ENCODE results near the gene HAUS5. TPM values are rescaled to one million over a fixed set of nuclear protein-coding genes. Genes with fewer than 3 reads are reported as not detected.

The HAUS5 gene
- total RNA-seq, 2 experiments from 2014 or later: 58.1 to 61.5 TPM

DNA sequence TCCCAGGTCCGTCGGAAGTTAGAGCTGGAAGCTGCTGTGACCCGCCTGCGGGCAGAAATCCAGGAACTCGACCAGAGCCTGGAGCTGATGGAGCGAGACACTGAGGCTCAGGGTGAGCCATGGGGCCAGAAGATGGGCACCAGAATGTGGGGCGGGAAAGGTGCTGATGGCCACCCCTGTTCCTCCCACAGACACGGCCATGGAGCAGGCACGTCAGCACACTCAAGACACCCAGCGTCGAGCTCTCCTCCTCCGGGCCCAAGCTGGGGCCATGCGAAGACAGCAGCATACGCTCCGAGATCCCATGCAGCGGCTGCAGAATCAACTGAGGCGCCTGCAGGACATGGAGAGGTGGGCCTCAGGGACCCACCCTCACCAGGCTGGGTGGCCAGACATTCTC lies 2.5 kb downstream of the HAUS5 start:
- ChIA-PET CTCF (ENCODE audit: unreplicated experiment) (no interaction called here), POLR2A (no interaction called here)
- H3K36me3 ChIP-seq (ENCODE audit: insufficient read depth, low read length): peaks cover 27% of the 10 kb centered on the region; the same call in 1 of the 2 replicates
- no peaks in the 10 kb centered on the region for H3K9me3 ChIP-seq (ENCODE audit: low read length)
- H3K4me3 ChIP-seq (ENCODE audit: low read depth, low read length, poor library complexity, severe bottlenecking): no peak overlapping the region
- BruUV-seq (replicated peaks): no TSS peak
- TF ChIP-seq, protein P1, sequence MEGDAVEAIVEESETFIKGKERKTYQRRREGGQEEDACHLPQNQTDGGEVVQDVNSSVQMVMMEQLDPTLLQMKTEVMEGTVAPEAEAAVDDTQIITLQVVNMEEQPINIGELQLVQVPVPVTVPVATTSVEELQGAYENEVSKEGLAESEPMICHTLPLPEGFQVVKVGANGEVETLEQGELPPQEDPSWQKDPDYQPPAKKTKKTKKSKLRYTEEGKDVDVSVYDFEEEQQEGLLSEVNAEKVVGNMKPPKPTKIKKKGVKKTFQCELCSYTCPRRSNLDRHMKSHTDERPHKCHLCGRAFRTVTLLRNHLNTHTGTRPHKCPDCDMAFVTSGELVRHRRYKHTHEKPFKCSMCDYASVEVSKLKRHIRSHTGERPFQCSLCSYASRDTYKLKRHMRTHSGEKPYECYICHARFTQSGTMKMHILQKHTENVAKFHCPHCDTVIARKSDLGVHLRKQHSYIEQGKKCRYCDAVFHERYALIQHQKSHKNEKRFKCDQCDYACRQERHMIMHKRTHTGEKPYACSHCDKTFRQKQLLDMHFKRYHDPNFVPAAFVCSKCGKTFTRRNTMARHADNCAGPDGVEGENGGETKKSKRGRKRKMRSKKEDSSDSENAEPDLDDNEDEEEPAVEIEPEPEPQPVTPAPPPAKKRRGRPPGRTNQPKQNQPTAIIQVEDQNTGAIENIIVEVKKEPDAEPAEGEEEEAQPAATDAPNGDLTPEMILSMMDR (conservative IDR thresholded peaks at IDR 0.05; ENCODE audit: low read length): no peak
- TF ChIP-seq EZH2phosphoT487 (IDR thresholded peaks at IDR 0.05; ENCODE audit: borderline replicate concordance, low read depth, low read length): no peak
- DNase-seq (ENCODE audit: low spot score): no peak
- H4K20me1 ChIP-seq (ENCODE audit: insufficient read depth, low read length): no peaks in the 10 kb centered on the region
- peaks cover 23% of the 10 kb centered on the region for H3K4me1 ChIP-seq (ENCODE audit: insufficient read depth, low read length, poor library complexity, severe bottlenecking)
- no peaks in the 10 kb centered on the region for H3K9me2 ChIP-seq (ENCODE audit: insufficient read depth, low read length)
- no peak overlapping the region for H3K27ac ChIP-seq (ENCODE audit: low read depth, low read length, poor library complexity, severe bottlenecking)
- no peak overlapping the region for H3K4me2 ChIP-seq (ENCODE audit: low read length)
- no peak overlapping the region for H2AFZ ChIP-seq (ENCODE audit: low read length)
- intact Hi-C loops (cut with micrococcal nuclease; ENCODE audit: unreplicated experiment): no loop called here
- peaks cover 8% of the 10 kb centered on the region for H3K79me2 ChIP-seq (ENCODE audit: insufficient read depth, low read depth, low read length)

DNA sequence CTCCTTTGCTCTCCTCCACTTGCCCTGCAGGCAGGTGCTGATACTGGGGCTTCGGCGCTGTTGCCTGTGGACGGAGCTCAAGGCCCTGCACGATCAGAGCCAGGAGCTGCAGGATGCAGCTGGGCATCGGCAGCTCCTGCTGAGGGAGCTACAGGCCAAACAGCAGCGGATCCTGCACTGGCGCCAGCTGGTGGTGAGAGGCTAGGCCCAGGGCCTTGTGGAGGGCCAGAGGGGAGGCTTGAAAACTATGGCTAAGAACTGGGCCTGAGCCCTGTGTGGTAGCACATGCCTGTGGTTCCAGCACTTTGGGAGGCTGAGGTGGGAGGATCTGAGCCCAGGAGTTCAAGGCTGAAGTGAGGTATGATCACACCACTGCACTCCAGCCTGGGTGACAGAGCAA lies 6.3 kb downstream of the HAUS5 start:
- CTCF ChIA-PET (ENCODE audit: unreplicated experiment): no interaction called here
- POLR2A ChIA-PET: no interaction called here

DNA sequence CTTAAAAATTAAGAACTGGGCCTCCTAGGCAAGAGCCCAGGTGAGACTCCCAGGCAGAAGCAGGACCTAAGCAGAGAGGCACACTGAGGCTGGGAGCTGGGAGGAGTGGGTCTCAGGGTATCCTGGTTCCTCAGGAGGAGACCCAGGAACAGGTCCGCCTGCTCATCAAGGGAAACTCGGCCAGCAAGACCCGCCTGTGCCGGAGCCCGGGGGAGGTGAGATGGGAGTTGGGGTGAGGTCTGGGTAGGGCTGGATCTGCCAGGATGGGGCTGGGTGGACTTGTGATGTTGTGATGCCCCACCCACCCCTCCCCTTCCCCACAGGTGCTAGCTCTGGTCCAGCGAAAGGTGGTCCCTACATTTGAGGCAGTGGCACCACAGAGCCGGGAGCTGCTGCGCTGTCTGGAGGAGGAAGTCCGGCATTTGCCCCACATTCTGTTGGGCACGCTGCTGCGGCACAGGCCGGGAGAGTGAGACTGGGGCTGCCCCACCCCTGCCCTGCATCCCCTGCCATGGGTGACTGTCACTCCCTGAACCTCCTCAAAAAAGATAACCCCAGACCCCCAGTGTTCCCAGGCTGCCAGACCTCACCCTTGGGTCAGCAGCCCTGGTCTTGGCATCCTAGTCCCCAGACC lies 6.9 kb downstream of the HAUS5 start:
- H3K36me3 ChIP-seq (ENCODE audit: insufficient read depth, low read length): peaks cover 35% of the 10 kb centered on the region; the same call in 1 of the 2 replicates
- DNase-seq (ENCODE audit: low spot score): no peak
- H3K9me2 ChIP-seq (ENCODE audit: insufficient read depth, low read length): no peaks in the 10 kb centered on the region
- no peak overlapping the region for H3K4me3 ChIP-seq (ENCODE audit: low read depth, low read length, poor library complexity, severe bottlenecking)
- no peak for TF ChIP-seq EZH2phosphoT487 (IDR thresholded peaks at IDR 0.05; ENCODE audit: borderline replicate concordance, low read depth, low read length)
- TF ChIP-seq, protein P1 (conservative IDR thresholded peaks at IDR 0.05; ENCODE audit: low read length): no peak
- BruUV-seq (replicated peaks): no TSS peak
- intact Hi-C loops (cut with micrococcal nuclease; ENCODE audit: unreplicated experiment): no loop called here
- H3K27ac ChIP-seq (ENCODE audit: low read depth, low read length, poor library complexity, severe bottlenecking): no peak overlapping the region
- no peak overlapping the region for H3K4me2 ChIP-seq (ENCODE audit: low read length)
- H3K9me3 ChIP-seq (ENCODE audit: low read length): no peaks in the 10 kb centered on the region
- POLR2A ChIA-PET: no interaction called here
- H3K79me2 ChIP-seq (ENCODE audit: insufficient read depth, low read depth, low read length): no peaks in the 10 kb centered on the region
- H4K20me1 ChIP-seq (ENCODE audit: insufficient read depth, low read length): no peaks in the 10 kb centered on the region
- CTCF ChIA-PET (ENCODE audit: unreplicated experiment): no interaction called here
- H2AFZ ChIP-seq (ENCODE audit: low read length): no peak overlapping the region
- H3K4me1 ChIP-seq (ENCODE audit: insufficient read depth, low read length, poor library complexity, severe bottlenecking): no peaks in the 10 kb centered on the region

More for the DNA sequence above, 6.3 kb downstream of the HAUS5 start:
- Histone ChIP-seq H3K9me2 (ENCODE audit: insufficient read depth, low read length) (no peaks in the 10 kb centered on the region), H3K9me3 (ENCODE audit: low read length) (no peaks in the 10 kb centered on the region), H3K4me3 (ENCODE audit: low read depth, low read length, poor library complexity, severe bottlenecking) (no peak overlapping the region), H3K4me2 (ENCODE audit: low read length) (no peak overlapping the region), H3K4me1 (ENCODE audit: insufficient read depth, low read length, poor library complexity, severe bottlenecking) (peaks cover under 1% of the 10 kb centered on the region), H4K20me1 (ENCODE audit: insufficient read depth, low read length) (no peaks in the 10 kb centered on the region), H3K36me3 (ENCODE audit: insufficient read depth, low read length) (peaks cover 35% of the 10 kb centered on the region; the same call in 1 of the 2 replicates), H3K79me2 (ENCODE audit: insufficient read depth, low read depth, low read length) (no peaks in the 10 kb centered on the region), H2AFZ (ENCODE audit: low read length) (no peak overlapping the region), H3K27ac (ENCODE audit: low read depth, low read length, poor library complexity, severe bottlenecking) (no peak overlapping the region)
- BruUV-seq (replicated peaks): no TSS peak
- TF ChIP-seq, protein P1 (conservative IDR thresholded peaks at IDR 0.05; ENCODE audit: low read length): 0 out of 2 replicates have a peak, but pooled peaks have one; percentile 23
- no peak for TF ChIP-seq EZH2phosphoT487 (IDR thresholded peaks at IDR 0.05; ENCODE audit: borderline replicate concordance, low read depth, low read length)
- no peak for DNase-seq (ENCODE audit: low spot score)
- intact Hi-C loops (cut with micrococcal nuclease; ENCODE audit: unreplicated experiment): no loop called here
